Activated naive CD8-positive, alpha-beta T cell treated with anti-CD3 and anti-CD28 coated beads for 36 hours (primary cell): Measurements from ENCODE around the gene HCRTR1. TPM values are rescaled to one million over a fixed set of nuclear protein-coding genes. Genes with fewer than 3 reads are reported as not detected.

Source experiments
- DNase-seq: peaks from one replicate; pipeline ENCODE4 v3.0.0; 2021
- H3K27ac Mint-ChIP-seq: one replicate; pipeline ENCODE4 v1.8.0; 2022; ENCODE audit warnings: mild to moderate bottlenecking, moderate library complexity, mixed read lengths
- H3K27me3 Mint-ChIP-seq: one replicate; pipeline ENCODE4 v1.8.0; 2022; ENCODE audit warnings: mild to moderate bottlenecking, mixed read lengths
- H3K36me3 Mint-ChIP-seq: one replicate; pipeline ENCODE4 v1.8.0; 2021; ENCODE audit warnings: mild to moderate bottlenecking, mixed read lengths
- H3K4me1 Mint-ChIP-seq: one replicate; pipeline ENCODE4 v1.8.0; 2021; ENCODE audit warnings: mixed read lengths
- H3K4me3 Mint-ChIP-seq: one replicate; pipeline ENCODE4 v1.8.0; 2022; ENCODE audit warnings: mild to moderate bottlenecking, moderate library complexity, mixed read lengths
- H3K9me3 Mint-ChIP-seq: one replicate; pipeline ENCODE4 v1.8.0; 2022; ENCODE audit warnings: mixed read lengths
- total RNA-seq, 2 experiments: library from RNA; stranded (reverse); gene quantifications; one replicate each; pipeline ENCODE4 v1.2.3, GENCODE V29; 2021

HCRTR1 gene
- total RNA-seq, 2 experiments from 2014 or later, result not detected

DNA sequence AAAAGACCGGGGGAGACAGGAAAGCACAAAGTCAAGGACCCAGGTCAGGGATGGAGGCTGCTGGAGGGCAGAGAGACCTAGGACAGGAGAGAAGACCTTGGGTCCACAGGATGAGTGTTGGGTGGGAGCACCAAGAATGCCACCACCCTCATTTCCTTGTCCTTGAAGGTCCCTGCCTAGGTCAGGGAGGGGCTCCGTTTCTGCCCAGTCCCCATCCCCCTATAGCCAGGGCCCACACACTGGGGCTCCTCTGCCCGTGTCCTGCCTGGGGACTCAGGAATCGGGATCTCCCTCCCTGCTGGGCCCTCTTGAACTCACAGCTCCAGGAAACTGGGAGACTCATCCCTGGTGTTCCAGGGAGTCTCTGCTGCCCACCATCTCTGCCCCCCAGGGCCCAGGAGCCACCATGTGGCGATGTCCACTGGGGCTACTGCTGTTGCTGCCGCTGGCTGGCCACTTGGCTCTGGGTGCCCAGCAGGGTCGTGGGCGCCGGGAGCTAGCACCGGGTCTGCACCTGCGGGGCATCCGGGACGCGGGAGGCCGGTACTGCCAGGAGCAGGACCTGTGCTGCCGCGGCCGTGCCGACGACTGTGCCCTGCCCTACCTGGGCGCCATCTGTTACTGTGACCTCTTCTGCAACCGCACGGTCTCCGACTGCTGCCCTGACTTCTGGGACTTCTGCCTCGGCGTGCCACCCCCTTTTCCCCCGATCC is 40.6 kb upstream of the HCRTR1 start:
- Mint-ChIP-seq H3K36me3 (no peaks in the 10 kb centered on the region), H3K27ac (no peak overlapping the region), H3K27me3 (peaks cover 11% of the 10 kb centered on the region), H3K4me1 (peaks cover 2% of the 10 kb centered on the region), H3K4me3 (no peak overlapping the region), H3K9me3 (no peaks in the 10 kb centered on the region)
- DNase-seq, result no peak

- no peak for DNase-seq
- Mint-ChIP-seq H3K27me3 (peaks cover 11% of the 10 kb centered on the region), H3K36me3 (no peaks in the 10 kb centered on the region), H3K4me3 (no peak overlapping the region), H3K27ac (no peak overlapping the region), H3K9me3 (no peaks in the 10 kb centered on the region), H3K4me1 (peaks cover 2% of the 10 kb centered on the region)
Observed at GRCh38 chr1:31577515-31578192, 39.8 kb upstream of the HCRTR1 start.

GRCh38 chr1:31579374-31579773 is 38.1 kb upstream of the HCRTR1 start:
- H3K27me3 Mint-ChIP-seq, result peaks cover 11% of the 10 kb centered on the region
- peaks cover 2% of the 10 kb centered on the region for H3K4me1 Mint-ChIP-seq
- no peak overlapping the region for H3K4me3 Mint-ChIP-seq
- no peaks in the 10 kb centered on the region for H3K9me3 Mint-ChIP-seq
- H3K27ac Mint-ChIP-seq, result no peak overlapping the region
- no peaks in the 10 kb centered on the region for H3K36me3 Mint-ChIP-seq
- no peak for DNase-seq

DNA sequence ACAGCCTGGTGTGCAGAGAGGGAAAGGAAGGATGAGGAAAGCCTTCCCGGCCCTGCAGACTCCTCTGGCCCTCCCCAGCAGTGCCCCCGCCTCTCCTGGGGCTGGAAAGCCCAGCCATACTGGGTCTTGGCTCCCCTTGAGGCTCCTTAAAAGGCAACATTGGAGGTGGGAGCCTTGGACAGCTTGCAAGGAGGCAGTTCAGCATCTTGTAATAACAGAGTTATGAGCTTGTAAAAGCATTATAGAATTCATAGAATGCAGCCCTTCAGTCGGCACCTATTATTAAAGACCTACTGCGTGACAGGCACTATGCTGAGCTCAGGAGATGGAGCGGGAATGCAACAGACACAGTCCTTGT is 37.0 kb upstream of the HCRTR1 start:
- Mint-ChIP-seq H3K4me1 (peaks cover 2% of the 10 kb centered on the region), H3K27me3 (peaks cover 11% of the 10 kb centered on the region), H3K9me3 (no peaks in the 10 kb centered on the region), H3K36me3 (no peaks in the 10 kb centered on the region), H3K4me3 (no peak overlapping the region), H3K27ac (no peak overlapping the region)
- DNase-seq, result no peak

- Mint-ChIP-seq H3K27ac (no peak overlapping the region), H3K4me1 (peaks cover 2% of the 10 kb centered on the region), H3K9me3 (no peaks in the 10 kb centered on the region), H3K27me3 (peaks cover 7% of the 10 kb centered on the region), H3K4me3 (no peak overlapping the region), H3K36me3 (no peaks in the 10 kb centered on the region)
- no peak for DNase-seq
Observed at GRCh38 chr1:31580891-31581603, 36.4 kb upstream of the HCRTR1 start.

GRCh38 chr1:31581821-31582810 is 35.4 kb upstream of the HCRTR1 start:
- no peaks in the 10 kb centered on the region for H3K36me3 Mint-ChIP-seq
- no peak overlapping the region for H3K4me3 Mint-ChIP-seq
- H3K9me3 Mint-ChIP-seq, result no peaks in the 10 kb centered on the region
- no peak for DNase-seq
- no peak overlapping the region for H3K27ac Mint-ChIP-seq
- H3K4me1 Mint-ChIP-seq, result no peaks in the 10 kb centered on the region
- H3K27me3 Mint-ChIP-seq, result peaks cover 3% of the 10 kb centered on the region

GRCh38 chr1:31583082-31583994 is 34.2 kb upstream of the HCRTR1 start:
- DNase-seq, result no peak
- no peak overlapping the region for H3K4me3 Mint-ChIP-seq
- no peak overlapping the region for H3K27ac Mint-ChIP-seq
- H3K27me3 Mint-ChIP-seq, result peaks cover 11% of the 10 kb centered on the region
- no peaks in the 10 kb centered on the region for H3K36me3 Mint-ChIP-seq
- no peaks in the 10 kb centered on the region for H3K4me1 Mint-ChIP-seq
- H3K9me3 Mint-ChIP-seq, result no peaks in the 10 kb centered on the region

DNA sequence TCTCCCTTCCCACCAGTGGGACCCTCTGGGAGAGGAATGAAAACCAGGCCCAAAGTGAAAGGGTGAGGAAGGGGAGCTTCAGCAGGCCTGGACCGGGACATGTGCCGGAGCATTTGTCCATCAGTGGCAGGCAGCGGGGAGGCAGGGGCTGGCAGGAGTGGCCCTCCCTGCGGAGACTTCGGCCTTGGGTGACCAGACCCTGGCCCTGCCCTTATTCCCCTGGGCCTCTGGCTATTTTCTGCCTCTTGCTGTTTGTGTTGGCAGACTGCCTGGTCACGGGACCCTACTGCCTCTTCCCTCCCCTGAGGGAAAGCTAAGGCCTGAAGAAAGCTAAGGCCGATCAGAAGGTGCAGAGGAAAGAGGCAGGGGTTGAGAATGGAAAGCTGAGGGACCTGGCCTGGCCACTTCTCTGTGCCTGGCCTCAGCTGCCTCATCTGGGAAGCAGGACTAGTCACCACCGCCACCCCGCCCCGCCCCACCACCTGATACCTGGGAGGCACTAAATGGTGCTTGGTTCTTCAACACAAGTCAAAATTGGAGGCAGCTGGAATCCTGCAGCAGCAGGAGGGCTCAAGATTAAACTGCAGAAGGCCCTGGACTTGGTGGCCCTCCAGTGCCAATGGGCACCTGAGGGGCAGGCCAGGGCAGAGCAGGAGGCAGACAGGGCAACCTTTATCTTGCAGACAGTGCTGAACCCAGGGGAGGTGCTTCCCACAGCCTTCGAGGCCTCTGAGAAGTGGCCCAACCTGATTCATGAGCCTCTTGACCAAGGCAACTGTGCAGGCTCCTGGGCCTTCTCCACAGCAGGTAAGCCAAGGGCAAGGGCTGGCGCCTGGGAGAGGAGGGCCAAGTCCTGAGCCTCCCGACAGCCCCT is 33.3 kb upstream of the HCRTR1 start:
- Mint-ChIP-seq H3K36me3 (no peaks in the 10 kb centered on the region), H3K4me1 (no peaks in the 10 kb centered on the region), H3K4me3 (no peak overlapping the region), H3K9me3 (no peaks in the 10 kb centered on the region), H3K27me3 (peaks cover 14% of the 10 kb centered on the region), H3K27ac (no peak overlapping the region)
- DNase-seq, result no peak

DNA sequence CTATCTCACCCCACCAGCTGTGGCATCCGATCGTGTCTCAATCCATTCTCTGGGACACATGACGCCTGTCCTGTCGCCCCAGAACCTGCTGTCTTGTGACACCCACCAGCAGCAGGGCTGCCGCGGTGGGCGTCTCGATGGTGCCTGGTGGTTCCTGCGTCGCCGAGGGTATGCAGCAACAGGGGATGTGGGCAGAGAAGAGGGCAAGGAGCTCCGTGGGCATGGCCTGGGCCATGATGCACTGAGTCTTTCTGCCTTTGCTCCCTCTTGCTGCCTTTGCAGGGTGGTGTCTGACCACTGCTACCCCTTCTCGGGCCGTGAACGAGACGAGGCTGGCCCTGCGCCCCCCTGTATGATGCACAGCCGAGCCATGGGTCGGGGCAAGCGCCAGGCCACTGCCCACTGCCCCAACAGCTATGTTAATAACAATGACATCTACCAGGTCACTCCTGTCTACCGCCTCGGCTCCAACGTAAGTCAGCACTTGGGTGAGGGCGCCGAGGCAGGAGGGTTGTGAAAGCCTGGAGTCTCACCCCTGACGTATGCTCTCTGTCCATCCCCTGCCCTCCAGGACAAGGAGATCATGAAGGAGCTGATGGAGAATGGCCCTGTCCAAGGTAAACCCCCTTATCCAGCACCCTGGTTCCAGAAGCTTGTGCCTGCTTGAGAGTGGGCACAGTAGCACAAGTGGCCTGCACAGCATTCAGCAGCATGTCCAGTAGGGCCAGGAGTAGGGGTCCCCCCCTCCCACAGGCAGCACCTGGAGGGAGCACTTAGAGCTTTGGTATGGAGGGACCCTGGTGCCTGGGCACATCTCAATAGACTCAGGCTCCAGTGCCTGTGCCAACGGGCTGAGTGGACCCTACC is 32.4 kb upstream of the HCRTR1 start:
- no peak for DNase-seq
- H3K36me3 Mint-ChIP-seq, result no peaks in the 10 kb centered on the region
- H3K27ac Mint-ChIP-seq, result no peak overlapping the region
- H3K9me3 Mint-ChIP-seq, result no peaks in the 10 kb centered on the region
- H3K4me1 Mint-ChIP-seq, result no peaks in the 10 kb centered on the region
- H3K4me3 Mint-ChIP-seq, result no peak overlapping the region
- peaks cover 20% of the 10 kb centered on the region for H3K27me3 Mint-ChIP-seq

GRCh38 chr1:31585736-31586365 is 31.6 kb upstream of the HCRTR1 start:
- H3K4me1 Mint-ChIP-seq, result no peaks in the 10 kb centered on the region
- H3K27me3 Mint-ChIP-seq, result peaks cover 27% of the 10 kb centered on the region
- no peak overlapping the region for H3K27ac Mint-ChIP-seq
- no peaks in the 10 kb centered on the region for H3K36me3 Mint-ChIP-seq
- no peak for DNase-seq
- H3K4me3 Mint-ChIP-seq, result no peak overlapping the region
- H3K9me3 Mint-ChIP-seq, result no peaks in the 10 kb centered on the region

- no peak overlapping the region for H3K27ac Mint-ChIP-seq
- H3K27me3 Mint-ChIP-seq, result peaks cover 32% of the 10 kb centered on the region
- H3K4me1 Mint-ChIP-seq, result no peaks in the 10 kb centered on the region
- no peaks in the 10 kb centered on the region for H3K36me3 Mint-ChIP-seq
- no peak for DNase-seq
- no peaks in the 10 kb centered on the region for H3K9me3 Mint-ChIP-seq
- no peak overlapping the region for H3K4me3 Mint-ChIP-seq
Observed at GRCh38 chr1:31586376-31587327, 30.8 kb upstream of the HCRTR1 start.
